Left forelimb (tissue), 1 donor: ENCODE data around the gene CD200.
"Not testable (repeated sequence)": the region's sequence is repeated elsewhere in the genome, so short reads cannot be mapped to it uniquely, and the experiment has no call there.

Experiments used
- DNase-seq: peaks from one replicate; pipeline ENCODE4 v3.0.0-alpha.2; 2018; ENCODE audit warnings: low spot score

CD200 gene

GRCh38 chr3:112390783-112391641, 58.1 kb downstream of the CD200 start:
- DNase-seq: no peak

GRCh38 chr3:112391648-112392047, 58.7 kb downstream of the CD200 start:
- no peak for DNase-seq

- DNase-seq: no peak
Observed at GRCh38 chr3:112392393-112393359, 59.7 kb downstream of the CD200 start.

- DNase-seq: no peak
Observed at GRCh38 chr3:112393360-112393728, 60.4 kb downstream of the CD200 start.

- no peak for DNase-seq
Observed at GRCh38 chr3:112394003-112394640, 61.2 kb downstream of the CD200 start.

- DNase-seq: no peak
Observed at GRCh38 chr3:112395181-112395895, 62.4 kb downstream of the CD200 start.

GRCh38 chr3:112395896-112396290, 62.9 kb downstream of the CD200 start:
- no peak for DNase-seq

GRCh38 chr3:112397556-112397955, 64.6 kb downstream of the CD200 start:
- no peak for DNase-seq

- no peak for DNase-seq
Observed at GRCh38 chr3:112399064-112399463, 66.1 kb downstream of the CD200 start.

GRCh38 chr3:112399554-112399953, 66.6 kb downstream of the CD200 start:
- not testable (repeated sequence) for DNase-seq

- not testable (repeated sequence) for DNase-seq
Observed at GRCh38 chr3:112400317-112400716, 67.4 kb downstream of the CD200 start.

- no peak for DNase-seq
Observed at GRCh38 chr3:112401617-112402016, 68.7 kb downstream of the CD200 start.

GRCh38 chr3:112403103-112403502, 70.1 kb downstream of the CD200 start:
- no peak for DNase-seq

GRCh38 chr3:112404924-112405549, 72.1 kb downstream of the CD200 start:
- not testable (repeated sequence) for DNase-seq

- no peak for DNase-seq
Observed at GRCh38 chr3:112405845-112406244, 72.9 kb downstream of the CD200 start.

GRCh38 chr3:112407214-112407887, 74.4 kb downstream of the CD200 start:
- no peak for DNase-seq

GRCh38 chr3:112407888-112408702, 75.1 kb downstream of the CD200 start:
- no peak for DNase-seq

- DNase-seq: no peak
Observed at GRCh38 chr3:112409041-112409440, 76.1 kb downstream of the CD200 start.

- no peak for DNase-seq
Observed at GRCh38 chr3:112411425-112411824, 78.5 kb downstream of the CD200 start.
